WTC11 (cell line): ENCODE results near the gene GUCD1. TPM values are rescaled to one million over a fixed set of nuclear protein-coding genes. Genes with fewer than 3 reads are reported as not detected.

Experiments used
- ATAC-seq: fragments of 200-7000 bp; cut with Tn5 transposase; 2 replicates; pipeline ENCODE4 v1.10.0; 2021; ENCODE audit warnings: mild to moderate bottlenecking, moderate library complexity
- CTCF ChIA-PET: fragments of 300-600 bp; sonication (Branson Sonifier 250); formaldehyde crosslinking; loops from one replicate; lab custom pipeline; 2021; ENCODE audit warnings: antibody characterized with exemption; lab: Charles Lee
- POLR2A ChIA-PET: fragments of 350-600 bp; sonication (Branson Sonifier 250); formaldehyde crosslinking; loops from one replicate; lab custom pipeline; 2021; ENCODE audit warnings: antibody characterized with exemption; lab: Charles Lee
- DNase-seq: peaks from one replicate; pipeline ENCODE4 v3.0.0; 2021; ENCODE audit warnings: low spot score
- H3K27ac Mint-ChIP-seq: 2 replicates; pipeline ENCODE4 v1.8.0; 2021; ENCODE audit warnings: mixed read lengths
- H3K27me3 Mint-ChIP-seq: 2 replicates; pipeline ENCODE4 v1.8.0; 2021; ENCODE audit warnings: low read depth, mild to moderate bottlenecking, moderate library complexity, mixed read lengths
- H3K36me3 Mint-ChIP-seq: 2 replicates; pipeline ENCODE4 v1.8.0; 2021; ENCODE audit warnings: mixed read lengths
- H3K4me1 Mint-ChIP-seq: 2 replicates; pipeline ENCODE4 v1.8.0; 2022; ENCODE audit warnings: mixed read lengths
- H3K4me3 Mint-ChIP-seq: 2 replicates; pipeline ENCODE4 v1.8.0; 2021; ENCODE audit warnings: mild to moderate bottlenecking, moderate library complexity, mixed read lengths
- H3K9me3 Mint-ChIP-seq: 2 replicates; pipeline ENCODE4 v1.8.0; 2021; ENCODE audit warnings: mixed read lengths
- ELF4 ChIP-seq: sonication (generic); formaldehyde crosslinking; IDR thresholded peaks from 2 replicates; pipeline ENCODE4 v1.8.1; 2022; ENCODE audit warnings: low read depth, mild to moderate bottlenecking, moderate library complexity, missing genetic modification reagents
- ESRRA ChIP-seq: sonication (generic); formaldehyde crosslinking; IDR thresholded peaks from 2 replicates; pipeline ENCODE4 v1.8.1; 2022; ENCODE audit warnings: mild to moderate bottlenecking, missing genetic modification reagents, borderline replicate concordance
- ETV6 ChIP-seq: sonication (generic); formaldehyde crosslinking; IDR thresholded peaks from 2 replicates; pipeline ENCODE4 v1.8.1; 2022; ENCODE audit warnings: mild to moderate bottlenecking, missing genetic modification reagents
- GTF2I ChIP-seq: fragments of 250-450 bp; sonication (Bioruptor Pico); conservative IDR thresholded peaks from 2 replicates; pipeline ENCODE4 v1.4.0; 2021; ENCODE audit warnings: mild to moderate bottlenecking
- HMGXB4 ChIP-seq: sonication (generic); formaldehyde crosslinking; IDR thresholded peaks from 2 replicates; pipeline ENCODE4 v1.8.1; 2023; ENCODE audit warnings: mild to moderate bottlenecking, moderate library complexity, missing genetic modification reagents
- ZBTB21 ChIP-seq: sonication (generic); formaldehyde crosslinking; IDR thresholded peaks from 2 replicates; pipeline ENCODE4 v1.8.1; 2023; ENCODE audit warnings: mild to moderate bottlenecking, missing genetic modification reagents, borderline replicate concordance
- ZNF281 ChIP-seq: sonication (generic); formaldehyde crosslinking; IDR thresholded peaks from 2 replicates; pipeline ENCODE4 v1.8.0; 2023; ENCODE audit warnings: mild to moderate bottlenecking, missing genetic modification reagents
- total RNA-seq: library from RNA; stranded (reverse); gene quantifications from 3 replicates; pipeline ENCODE4 v1.2.3, GENCODE V29; 2021
- TF ChIP-seq, protein P1 (sequence below): sonication (generic); formaldehyde crosslinking; IDR thresholded peaks from 2 replicates; pipeline ENCODE4 v1.8.1; 2022; ENCODE audit warnings: missing genetic modification reagents, borderline replicate concordance
- TF ChIP-seq, protein P2 (sequence below): sonication (generic); formaldehyde crosslinking; IDR thresholded peaks from 2 replicates; pipeline ENCODE4 v1.8.1; 2023; ENCODE audit warnings: mild to moderate bottlenecking, missing genetic modification reagents
- TF ChIP-seq, protein P3 (sequence below): sonication (generic); formaldehyde crosslinking; IDR thresholded peaks from 2 replicates; pipeline ENCODE4 v1.8.0; 2022; ENCODE audit warnings: mild to moderate bottlenecking, missing genetic modification reagents

Gene GUCD1
- total RNA-seq, 1 experiment from 2014 or later, result 105 TPM

- TF ChIP-seq, protein P1, sequence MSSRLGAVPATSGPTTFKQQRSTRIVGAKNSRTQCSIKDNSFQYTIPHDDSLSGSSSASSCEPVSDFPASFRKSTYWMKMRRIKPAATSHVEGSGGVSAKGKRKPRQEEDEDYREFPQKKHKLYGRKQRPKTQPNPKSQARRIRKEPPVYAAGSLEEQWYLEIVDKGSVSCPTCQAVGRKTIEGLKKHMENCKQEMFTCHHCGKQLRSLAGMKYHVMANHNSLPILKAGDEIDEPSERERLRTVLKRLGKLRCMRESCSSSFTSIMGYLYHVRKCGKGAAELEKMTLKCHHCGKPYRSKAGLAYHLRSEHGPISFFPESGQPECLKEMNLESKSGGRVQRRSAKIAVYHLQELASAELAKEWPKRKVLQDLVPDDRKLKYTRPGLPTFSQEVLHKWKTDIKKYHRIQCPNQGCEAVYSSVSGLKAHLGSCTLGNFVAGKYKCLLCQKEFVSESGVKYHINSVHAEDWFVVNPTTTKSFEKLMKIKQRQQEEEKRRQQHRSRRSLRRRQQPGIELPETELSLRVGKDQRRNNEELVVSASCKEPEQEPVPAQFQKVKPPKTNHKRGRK, result no peak
- no peak for TF ChIP-seq ZNF281
- no peak for TF ChIP-seq ESRRA (CRISPR knock-in tag)
- TF ChIP-seq ETV6 (CRISPR knock-in tag), result no peak
- TF ChIP-seq, protein P2, sequence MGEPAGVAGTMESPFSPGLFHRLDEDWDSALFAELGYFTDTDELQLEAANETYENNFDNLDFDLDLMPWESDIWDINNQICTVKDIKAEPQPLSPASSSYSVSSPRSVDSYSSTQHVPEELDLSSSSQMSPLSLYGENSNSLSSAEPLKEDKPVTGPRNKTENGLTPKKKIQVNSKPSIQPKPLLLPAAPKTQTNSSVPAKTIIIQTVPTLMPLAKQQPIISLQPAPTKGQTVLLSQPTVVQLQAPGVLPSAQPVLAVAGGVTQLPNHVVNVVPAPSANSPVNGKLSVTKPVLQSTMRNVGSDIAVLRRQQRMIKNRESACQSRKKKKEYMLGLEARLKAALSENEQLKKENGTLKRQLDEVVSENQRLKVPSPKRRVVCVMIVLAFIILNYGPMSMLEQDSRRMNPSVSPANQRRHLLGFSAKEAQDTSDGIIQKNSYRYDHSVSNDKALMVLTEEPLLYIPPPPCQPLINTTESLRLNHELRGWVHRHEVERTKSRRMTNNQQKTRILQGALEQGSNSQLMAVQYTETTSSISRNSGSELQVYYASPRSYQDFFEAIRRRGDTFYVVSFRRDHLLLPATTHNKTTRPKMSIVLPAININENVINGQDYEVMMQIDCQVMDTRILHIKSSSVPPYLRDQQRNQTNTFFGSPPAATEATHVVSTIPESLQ (CRISPR knock-in tag), result no peak
- TF ChIP-seq, all 79 proteins: peak for 0
These were observed 30.0 kb upstream of the GUCD1 start (continued) for GRCh38 chr22:24584871-24585411.

DNA sequence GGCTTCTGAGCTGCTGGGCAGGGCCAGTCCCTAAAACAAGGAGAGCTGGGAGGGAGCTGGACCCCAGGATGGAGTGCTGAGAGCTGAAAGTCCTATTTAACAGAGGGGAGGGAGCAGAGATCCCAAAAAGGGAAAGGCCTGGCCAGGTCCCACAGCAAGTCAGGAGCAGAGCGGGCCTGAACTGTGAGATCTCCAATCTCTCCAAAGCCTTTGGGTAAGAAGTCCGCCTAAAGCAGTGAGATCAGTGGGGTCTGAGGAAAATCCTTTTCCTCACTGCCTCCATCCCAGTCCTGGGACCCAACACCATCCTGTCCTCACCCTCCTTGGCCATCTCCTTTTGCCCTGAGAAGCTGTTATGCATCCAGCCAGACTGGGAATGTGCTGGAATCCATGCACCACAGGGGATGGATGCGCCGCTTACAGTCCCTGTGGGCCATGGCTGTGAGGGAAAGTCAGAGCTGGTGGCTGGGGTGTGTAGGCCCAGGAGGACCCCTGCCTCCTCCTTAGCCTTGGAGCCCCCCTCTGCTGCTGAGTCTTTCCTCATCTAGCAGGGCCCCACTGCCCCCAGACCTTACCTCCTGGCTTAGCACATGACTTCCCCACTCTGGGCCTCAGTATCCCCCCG lies 29.3 kb upstream of the GUCD1 start:
- Mint-ChIP-seq H3K4me3 (no peak overlapping the region), H3K36me3 (no peaks in the 10 kb centered on the region), H3K27ac (no peak overlapping the region), H3K9me3 (no peaks in the 10 kb centered on the region), H3K4me1 (no peaks in the 10 kb centered on the region), H3K27me3 (no peaks in the 10 kb centered on the region)
- ATAC-seq, result no peak
- ChIA-PET POLR2A (interaction anchor here (0.7 to 1.3 kb wide), 2 partner anchors 9 to 17 kb away, joined by 3 to 4 read pairs; partner anchors contain the start of gene LRRC75B), CTCF (interaction anchor here (1.0 to 1.2 kb wide), 2 partner anchors 9 to 188 kb away, joined by 3 read pairs; partner anchors contain the start of gene LRRC75B)
- no peak for DNase-seq
- TF ChIP-seq, protein P3, sequence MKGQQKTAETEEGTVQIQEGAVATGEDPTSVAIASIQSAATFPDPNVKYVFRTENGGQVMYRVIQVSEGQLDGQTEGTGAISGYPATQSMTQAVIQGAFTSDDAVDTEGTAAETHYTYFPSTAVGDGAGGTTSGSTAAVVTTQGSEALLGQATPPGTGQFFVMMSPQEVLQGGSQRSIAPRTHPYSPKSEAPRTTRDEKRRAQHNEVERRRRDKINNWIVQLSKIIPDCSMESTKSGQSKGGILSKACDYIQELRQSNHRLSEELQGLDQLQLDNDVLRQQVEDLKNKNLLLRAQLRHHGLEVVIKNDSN, result no peak

DNA sequence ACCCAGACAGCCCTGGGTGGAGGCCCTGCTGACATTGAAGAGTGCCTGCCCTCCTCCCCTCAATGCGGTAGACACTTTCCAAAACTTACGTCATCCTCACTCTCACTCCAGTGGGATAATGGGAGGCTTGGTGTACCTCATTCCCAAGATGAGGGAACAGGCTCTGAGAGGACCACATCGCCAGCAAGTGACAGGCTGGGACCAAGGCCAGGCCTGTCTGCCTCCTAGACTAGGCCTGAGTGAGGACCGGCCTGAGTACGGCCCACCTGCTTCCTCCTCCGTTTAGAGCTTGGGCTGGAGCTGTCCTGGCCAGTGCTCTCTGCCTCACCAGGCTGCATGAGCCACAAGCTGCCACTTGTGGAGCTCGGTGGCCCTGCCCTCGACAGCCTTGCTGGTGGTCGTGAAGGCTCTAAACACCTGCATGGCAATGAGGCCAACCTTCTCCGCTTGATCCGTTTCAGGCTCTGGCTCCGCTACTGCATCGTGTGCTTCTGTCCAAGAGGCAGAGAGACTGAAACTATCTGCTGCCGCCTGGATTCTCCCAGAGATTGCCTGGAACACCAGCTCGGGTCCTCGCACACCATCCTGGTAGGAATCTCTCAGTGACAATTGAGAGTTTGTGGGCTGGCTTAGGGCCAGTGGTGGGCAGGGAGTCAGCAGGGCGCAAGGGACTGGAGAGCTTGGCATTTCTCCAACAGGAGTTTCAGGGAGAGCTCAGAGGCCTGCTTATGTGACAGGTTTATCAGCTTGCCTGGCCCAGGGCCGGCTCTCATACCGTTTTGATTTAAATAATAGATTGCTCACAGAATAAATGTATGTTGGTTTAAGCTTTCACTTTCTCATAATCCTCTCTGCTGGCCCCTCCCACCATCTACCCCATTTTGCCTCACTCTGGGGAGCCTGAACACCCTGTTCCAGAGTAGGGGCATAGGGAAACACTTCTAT lies 28.6 kb upstream of the GUCD1 start:
- no peak overlapping the region for H3K4me3 Mint-ChIP-seq
- ChIA-PET CTCF (interaction anchor here (0.9 to 1.2 kb wide), 3 partner anchors 10 to 219 kb away, joined by 3 read pairs; partner anchors contain the start of gene LRRC75B), POLR2A (interaction anchor here (0.7 to 1.3 kb wide), 2 partner anchors 10 to 17 kb away, joined by 3 to 4 read pairs; partner anchors contain the start of gene LRRC75B)
- no peaks in the 10 kb centered on the region for H3K36me3 Mint-ChIP-seq
- peak overlapping the region; percentile 76; the same call in 1 of the 2 replicates for H3K27ac Mint-ChIP-seq
- no peaks in the 10 kb centered on the region for H3K9me3 Mint-ChIP-seq
- no peak for TF ChIP-seq HMGXB4 (CRISPR knock-in tag)
- TF ChIP-seq GTF2I (CRISPR knock-in tag), result no peak
- TF ChIP-seq ZBTB21 (CRISPR knock-in tag), result no peak
- TF ChIP-seq ELF4 (CRISPR knock-in tag), result no peak
- no peak for DNase-seq
- no peaks in the 10 kb centered on the region for H3K4me1 Mint-ChIP-seq
- no peak for ATAC-seq
- no peaks in the 10 kb centered on the region for H3K27me3 Mint-ChIP-seq
